SK-N-SH treated with all-trans-retinoic acid at 6 μM for 48 hours (cell line): ENCODE results near the gene SEMA5A.

Experiments
- ISL1 ChIP-seq: fragments of 250-450 bp; sonication (Bioruptor Pico); IDR thresholded peaks from 2 replicates; pipeline ENCODE4 v2.1.2; 2022; ENCODE audit warnings: mild to moderate bottlenecking, moderate library complexity
- OSR1 ChIP-seq: fragments of 250-450 bp; sonication (Bioruptor Pico); IDR thresholded peaks from 2 replicates; pipeline ENCODE4 v1.8.0; 2022; ENCODE audit warnings: moderate library complexity, mild to moderate bottlenecking, inconsistent platforms
- PATZ1 ChIP-seq: fragments of 250-450 bp; sonication (Bioruptor Pico); IDR thresholded peaks from 2 replicates; pipeline ENCODE4 v1.8.0; 2020; ENCODE audit warnings: mild to moderate bottlenecking, moderate library complexity, borderline replicate concordance
- PPARA ChIP-seq: fragments of 250-450 bp; sonication (Bioruptor Pico); IDR thresholded peaks from 2 replicates; pipeline ENCODE4 v1.5.0; 2020; ENCODE audit warnings: mild to moderate bottlenecking, borderline replicate concordance
- TOX ChIP-seq: fragments of 250-450 bp; sonication (Bioruptor Pico); IDR thresholded peaks from 2 replicates; pipeline ENCODE4 v1.8.0; 2021; ENCODE audit warnings: mild to moderate bottlenecking, moderate library complexity, borderline replicate concordance
- ZFP30 ChIP-seq: fragments of 450-650 bp; formaldehyde crosslinking; IDR thresholded peaks from 2 replicates; pipeline ENCODE4 v1.5.0; 2022; ENCODE audit warnings: mild to moderate bottlenecking, moderate library complexity
- ZNF565 ChIP-seq: fragments of 450-650 bp; formaldehyde crosslinking; conservative IDR thresholded peaks from 2 replicates; pipeline ENCODE4 v1.5.0; 2020; ENCODE audit warnings: low read depth, mild to moderate bottlenecking, moderate library complexity

GRCh38 chr5:9405196-9405754, 140.6 kb downstream of the SEMA5A start:
- no peak for TF ChIP-seq ISL1
- no peak for TF ChIP-seq ZFP30
- no peak for TF ChIP-seq TOX
- TF ChIP-seq ZNF565 (CRISPR knock-in tag) = no peak
- TF ChIP-seq PATZ1 (CRISPR knock-in tag) = no peak
- no peak for TF ChIP-seq PPARA (CRISPR knock-in tag)
- TF ChIP-seq OSR1 (CRISPR knock-in tag) = no peak
